HG02840 (cell line): ENCODE data around the gene MSRB3.

Source experiments
- ATAC-seq: cut with Tn5 transposase; IDR thresholded peaks from one replicate; pipeline ENCODE4 v1.9.1; 2021; ENCODE audit warnings: mild to moderate bottlenecking, moderate library complexity, moderate number of reproducible peaks; ENCODE audit not compliant: unreplicated experiment, low FRiP score

Gene MSRB3

DNA sequence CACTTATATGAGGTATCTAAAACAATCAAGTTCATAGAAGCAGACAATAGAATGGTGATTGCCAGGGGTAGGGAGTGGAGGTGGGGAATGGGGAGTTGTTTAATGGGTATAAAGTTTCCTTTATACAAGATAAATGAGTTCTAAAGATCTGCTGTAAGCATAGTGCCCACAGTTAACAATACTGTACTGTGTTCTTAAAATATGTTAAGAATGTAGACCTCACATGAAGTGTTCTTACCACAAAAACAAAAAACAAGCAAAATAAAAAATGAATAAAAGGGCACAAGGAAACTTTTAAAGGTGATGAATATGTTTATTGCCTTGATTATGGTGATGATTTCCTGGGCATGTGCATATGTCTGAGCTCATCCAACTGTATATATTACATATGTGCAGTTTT is 211.8 kb downstream of the MSRB3 start:
- no peak for ATAC-seq

DNA sequence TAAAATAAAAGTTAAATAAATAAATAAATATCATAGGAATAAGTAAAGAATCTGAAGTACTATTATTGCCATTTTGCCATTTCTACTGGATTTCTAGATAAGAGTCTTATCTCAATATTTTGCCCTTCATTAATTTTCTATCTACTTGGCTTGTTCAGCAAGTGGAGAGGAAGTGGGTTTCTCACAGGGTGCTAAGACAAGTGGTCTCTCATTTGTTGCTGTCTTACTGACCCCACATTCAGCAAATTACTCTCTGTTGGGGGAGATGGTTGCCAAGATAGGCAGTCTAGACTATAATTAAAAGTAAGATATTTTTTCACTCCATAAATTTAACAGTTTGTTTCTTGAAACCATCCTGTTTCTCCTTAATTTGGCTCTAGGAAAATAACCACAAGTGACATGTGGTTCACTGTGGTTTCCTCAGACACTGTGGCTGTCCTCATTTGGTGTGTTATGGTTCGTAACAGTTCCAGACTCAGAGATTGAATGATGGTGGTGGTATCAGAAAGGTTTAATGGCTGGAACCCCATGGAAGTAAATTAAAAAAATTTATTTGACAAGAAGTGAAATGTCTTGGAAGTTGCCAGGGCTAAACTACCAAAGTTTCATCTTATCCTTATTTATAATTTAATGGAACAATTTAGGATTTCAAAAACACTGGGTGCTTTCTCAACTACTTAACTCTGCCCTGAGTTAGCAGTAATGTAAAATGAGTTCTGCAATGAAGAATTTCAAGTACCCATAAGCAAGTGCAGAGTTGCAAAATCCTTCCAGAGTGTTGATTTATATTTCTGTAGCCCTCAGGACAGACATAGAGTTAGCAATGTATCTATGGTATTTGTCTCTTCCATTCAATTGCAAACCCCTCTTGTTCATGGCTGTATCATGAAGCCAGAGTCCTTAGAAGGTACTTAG is 214.8 kb downstream of the MSRB3 start:
- no peak for ATAC-seq

DNA sequence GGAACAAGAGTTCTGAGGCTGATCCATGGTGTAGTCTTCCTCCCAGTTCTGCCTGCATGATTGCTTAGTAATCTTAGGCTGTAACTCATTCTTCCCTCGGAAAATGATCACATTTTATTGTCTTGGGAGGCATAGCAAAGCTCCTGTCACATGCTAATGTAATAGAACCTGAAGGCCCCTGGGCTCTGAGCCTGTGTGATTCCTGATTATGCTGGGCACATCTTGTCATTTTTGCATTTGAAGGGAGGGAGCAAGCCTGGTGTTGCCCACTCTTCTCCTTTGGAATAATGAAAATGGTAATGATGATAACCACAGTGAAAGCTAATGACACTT is 215.4 kb downstream of the MSRB3 start:
- ATAC-seq: no peak

DNA sequence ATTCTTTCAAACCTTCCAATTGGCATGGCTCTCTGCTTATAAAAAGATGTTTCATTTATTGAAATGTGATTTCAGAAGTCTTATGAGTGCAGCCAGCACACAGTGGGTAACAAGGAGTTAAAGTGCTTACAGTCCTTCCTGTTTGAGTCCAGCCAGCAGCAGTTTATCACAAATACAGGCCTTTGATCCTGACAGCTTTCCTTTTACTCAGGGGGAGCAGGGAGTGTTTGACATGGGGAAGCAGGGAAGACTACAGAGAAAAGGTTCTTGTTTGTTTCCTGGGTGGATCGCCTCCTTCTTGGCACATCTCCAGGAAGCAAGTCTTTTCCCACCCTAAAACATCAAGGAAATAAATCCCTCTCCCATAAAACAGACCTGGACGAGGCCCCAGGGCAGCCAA is 216.1 kb downstream of the MSRB3 start:
- no peak for ATAC-seq

DNA sequence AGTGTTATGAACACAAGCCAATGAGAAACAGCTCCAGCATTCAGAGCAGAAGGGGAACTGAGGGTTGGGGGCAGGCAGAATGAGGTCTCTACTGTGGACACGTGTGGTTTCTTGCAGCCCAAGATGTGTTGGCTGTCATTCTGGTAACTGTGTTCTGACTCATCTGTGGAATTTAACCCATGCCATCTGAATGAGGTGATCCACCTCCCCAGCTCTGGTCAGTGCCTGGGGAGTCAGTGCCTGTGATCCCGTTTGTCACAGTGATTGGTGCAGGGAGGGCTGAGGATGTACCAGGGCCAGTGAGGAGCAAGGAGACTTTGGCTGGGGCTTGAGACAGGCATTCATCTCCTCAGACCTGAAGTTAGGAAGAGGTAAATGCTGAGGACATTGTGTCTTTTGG is 216.8 kb downstream of the MSRB3 start:
- ATAC-seq: no peak

DNA sequence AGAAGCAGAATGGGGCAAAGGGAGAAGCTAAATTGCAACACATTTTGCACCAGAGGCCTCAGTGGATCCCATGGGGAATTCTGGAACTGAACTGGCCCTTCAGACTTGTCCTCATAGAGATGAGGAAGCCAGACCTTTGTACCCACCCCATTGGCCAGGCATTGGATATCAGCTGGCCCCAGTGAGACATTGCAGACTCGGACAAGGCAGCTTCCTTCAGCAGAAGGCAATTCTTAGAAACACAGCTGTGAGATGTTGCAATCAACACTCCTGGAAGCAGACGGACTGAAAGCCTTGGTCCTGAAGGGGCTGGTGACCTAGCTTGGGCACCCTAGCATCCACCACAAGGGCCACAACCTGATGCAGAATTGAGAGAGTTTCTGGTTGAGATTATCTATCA is 218.1 kb downstream of the MSRB3 start:
- no peak for ATAC-seq

DNA sequence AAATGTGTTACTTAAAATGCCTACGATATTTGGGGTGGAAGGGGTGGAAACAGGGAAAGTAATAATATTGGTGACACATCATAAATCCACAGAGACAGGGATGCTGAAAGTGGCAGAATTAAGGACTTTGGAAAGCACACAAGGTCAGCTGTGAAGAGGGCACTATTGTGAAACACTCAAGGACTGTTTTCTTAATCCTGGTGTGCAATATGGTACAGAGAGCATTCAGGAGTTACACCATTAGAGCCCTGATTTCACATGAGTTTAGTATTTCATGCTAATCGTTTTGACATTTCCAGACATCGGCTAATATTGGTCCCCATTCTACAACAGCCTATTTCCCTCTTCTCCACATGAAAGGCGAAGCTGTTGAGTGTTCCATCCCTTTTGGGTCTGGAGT is 219.2 kb downstream of the MSRB3 start:
- ATAC-seq: no peak

DNA sequence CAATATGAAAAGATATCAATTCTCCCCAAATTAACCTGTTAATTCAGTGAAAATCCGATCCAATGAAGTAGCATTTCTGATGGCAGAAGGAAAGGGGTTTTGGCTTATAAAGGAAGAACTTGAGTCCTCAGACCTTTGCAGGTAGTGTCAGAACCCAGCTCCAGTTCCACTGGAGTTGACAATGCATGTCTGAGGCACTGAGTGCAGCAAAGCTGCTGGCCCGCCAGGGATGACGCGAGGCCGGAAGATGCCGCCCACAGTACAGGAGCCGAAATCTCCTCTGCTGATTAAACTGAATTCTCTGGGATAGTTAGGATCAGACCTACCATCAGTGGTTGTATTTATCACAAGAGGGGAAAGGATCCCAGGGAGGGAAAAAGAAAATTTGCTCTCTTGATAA is 220.7 kb downstream of the MSRB3 start:
- ATAC-seq: no peak

DNA sequence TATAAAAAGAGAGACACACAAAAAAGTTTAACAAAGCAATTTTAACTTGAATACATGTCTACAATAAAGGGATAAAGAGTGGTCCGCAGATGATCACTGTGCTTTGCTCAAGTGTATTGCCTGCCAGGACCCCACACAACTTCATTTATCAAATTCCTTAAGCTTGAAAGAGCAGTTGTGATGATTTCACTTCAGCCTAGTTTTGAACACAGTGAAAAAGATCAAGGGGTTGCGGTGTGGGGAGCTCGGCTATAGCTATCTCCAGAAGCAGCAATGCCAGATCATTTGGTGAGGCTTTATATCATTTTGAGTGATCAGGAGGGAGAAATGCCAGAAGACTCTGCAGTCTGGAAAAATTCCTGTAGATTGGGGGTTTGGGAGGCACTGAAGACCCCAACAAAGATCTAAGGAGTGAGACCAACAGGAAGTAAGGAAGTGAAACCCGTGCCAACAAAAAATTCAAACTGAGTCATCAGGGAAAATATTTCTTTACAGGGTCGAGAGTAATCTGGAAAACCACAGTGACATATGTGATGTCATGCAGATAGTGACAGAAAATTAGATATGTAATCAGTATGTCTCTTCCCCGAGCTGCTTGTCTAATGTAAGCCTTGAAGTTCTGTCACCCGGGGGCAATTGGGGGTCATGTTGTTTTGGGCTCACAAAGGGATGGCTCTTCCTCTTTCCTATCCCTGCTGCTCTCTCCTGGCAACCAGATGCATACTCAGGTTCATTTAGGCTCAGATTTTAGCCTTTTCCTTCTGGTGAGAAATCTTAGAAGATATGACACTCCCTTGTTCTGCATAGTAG is 221.8 kb downstream of the MSRB3 start:
- no peak for ATAC-seq

DNA sequence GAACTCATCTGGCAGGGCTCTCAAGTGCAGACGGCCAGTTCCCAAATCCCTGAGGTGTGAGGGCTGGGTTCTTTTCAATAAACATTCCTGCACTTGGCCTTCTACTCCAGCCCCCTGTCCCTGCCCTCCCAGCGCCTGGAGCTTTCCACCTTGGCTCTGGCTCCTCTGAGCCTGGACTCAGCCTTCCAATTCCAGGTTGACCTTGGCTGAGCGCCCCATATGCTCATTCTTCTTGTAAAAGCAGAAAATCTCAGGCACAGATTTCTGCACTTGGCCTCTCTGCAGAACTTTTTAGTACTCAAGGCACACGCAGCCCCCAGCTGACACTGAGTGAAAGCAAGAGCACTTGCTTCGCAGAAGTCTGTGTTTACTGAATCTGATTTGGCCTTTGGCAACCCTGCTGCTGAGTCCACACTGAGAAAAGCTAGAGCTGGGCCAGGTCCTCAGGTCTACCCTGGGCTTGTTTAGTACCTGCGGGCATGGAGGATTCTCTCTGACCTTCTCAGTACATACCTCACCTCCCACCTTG is 222.7 kb downstream of the MSRB3 start:
- no peak for ATAC-seq

DNA sequence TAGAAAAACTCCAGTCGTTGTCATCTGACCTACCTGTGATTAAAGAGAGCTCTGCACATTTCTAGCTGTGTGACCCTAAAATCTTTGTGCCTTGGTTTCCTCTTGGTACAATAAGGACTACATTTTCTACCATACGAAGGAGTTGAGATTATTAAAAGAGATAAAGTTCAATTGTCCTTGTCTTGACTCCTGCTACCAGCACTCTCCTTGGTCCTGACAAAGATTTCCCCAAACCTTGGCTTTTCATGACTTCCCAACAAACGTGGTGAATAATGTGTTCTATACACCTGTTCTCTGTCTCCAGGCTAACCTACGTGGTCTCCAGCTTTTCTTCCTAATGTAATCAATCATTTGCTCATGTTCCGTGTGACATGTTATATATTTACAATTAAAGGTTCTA is 223.5 kb downstream of the MSRB3 start:
- no peak for ATAC-seq

DNA sequence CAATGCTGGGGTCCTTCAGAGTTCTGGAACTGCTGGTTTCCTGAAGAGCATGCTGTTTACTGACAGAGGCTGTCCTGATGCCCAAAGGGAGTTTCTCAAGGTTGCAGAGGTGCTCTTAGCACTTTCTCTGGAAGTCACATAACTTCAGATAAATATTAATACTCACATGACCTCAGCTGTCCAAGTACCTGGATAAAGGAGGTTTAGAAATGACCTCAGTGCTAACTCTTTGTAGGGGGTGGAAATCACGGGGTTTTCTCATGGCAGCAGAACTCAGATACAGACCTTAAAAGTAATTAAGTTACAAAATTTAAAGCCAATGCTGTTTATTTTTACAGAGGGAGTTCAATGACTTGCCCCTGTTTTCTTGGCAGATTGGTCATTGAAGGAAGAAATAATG is 225.9 kb downstream of the MSRB3 start:
- no peak for ATAC-seq

DNA sequence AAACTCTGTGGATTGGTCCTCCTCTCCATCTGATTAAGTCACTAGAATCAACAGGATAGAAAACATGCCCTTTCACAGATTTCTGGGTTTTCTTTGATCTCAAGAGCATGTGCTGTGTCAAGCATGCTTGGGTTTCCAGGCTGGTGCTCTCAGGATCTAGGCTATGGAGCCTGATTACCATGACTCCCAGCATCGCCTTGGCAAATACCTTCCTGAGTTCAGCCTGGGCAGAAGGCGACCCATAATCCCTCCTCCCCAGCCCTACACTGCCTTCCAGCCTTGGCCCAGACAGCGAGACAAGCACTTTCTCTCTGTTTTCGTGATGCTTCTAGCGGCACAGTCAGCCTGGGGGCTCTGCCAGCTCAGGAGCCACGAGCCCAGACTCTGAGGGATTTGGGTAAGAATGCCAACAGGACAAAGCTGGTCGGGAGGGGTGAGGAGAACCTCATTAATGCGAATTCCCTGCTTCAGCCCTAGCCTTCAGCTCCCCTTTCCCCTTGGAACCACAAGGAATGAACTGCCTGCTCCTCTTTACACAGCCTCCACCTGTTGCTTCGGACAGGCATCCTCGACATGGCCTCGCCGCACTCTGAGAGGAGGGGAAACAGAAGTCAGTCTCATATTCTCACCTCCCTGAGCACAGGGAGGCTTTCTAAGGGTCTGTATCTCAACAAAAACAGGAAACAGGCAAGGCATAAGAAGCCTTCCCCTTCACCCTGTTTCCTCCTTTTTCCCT is 227.1 kb downstream of the MSRB3 start:
- ATAC-seq: no peak

DNA sequence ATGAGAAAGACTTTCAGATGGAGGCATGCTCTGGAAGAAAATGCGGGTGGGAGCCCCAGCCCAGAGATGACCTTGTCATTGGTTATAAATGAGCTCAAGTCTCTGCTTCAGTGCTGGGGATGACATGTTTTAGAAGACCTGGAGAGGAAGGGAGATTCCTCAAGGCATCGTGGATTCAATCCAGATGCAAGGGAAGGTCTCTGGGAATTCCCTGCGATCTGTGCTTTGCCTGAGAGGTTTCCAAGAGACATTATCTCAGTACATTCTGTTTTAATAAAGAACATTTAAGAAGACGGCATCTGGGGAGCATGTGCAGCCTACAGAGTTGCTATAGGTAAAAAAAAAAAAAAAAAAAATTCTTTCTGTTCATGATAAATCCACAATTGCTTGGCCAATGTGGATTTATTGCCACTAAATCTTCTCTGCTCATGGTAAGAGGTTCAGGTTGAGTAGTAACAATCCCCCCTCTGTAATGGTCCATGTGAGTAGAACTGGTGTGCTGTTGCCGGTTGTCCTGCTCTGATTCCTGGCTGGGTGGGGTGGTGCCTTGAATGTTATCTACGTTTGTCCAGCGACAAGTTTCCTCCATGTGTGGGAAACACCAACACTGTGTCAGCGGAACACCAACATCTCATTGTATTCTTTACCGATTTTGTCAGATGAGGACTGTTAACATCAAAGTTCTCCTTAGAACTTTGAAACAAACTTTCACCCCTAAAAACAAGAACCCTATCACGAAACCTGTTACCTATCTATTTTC is 230.0 kb downstream of the MSRB3 start:
- ATAC-seq: no peak

DNA sequence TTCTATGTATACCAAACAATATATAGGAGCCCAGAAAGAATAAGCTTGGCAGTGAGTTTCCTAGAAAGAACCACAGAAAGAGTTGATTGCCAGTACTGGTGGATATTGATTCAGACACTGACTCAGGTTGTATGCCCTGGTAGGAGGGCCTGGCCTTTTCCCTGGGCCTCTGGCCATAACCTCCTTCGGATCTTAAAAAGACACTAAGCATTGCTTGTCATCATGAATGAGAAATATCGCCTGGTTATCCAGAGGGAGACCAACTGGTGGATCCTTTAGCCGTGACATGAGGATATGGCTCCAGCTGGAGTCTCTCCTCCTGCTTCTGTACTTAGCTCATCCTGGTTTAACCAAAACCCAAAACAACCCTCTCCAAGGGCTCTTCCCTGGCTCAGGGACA is 231.5 kb downstream of the MSRB3 start:
- ATAC-seq: no peak

DNA sequence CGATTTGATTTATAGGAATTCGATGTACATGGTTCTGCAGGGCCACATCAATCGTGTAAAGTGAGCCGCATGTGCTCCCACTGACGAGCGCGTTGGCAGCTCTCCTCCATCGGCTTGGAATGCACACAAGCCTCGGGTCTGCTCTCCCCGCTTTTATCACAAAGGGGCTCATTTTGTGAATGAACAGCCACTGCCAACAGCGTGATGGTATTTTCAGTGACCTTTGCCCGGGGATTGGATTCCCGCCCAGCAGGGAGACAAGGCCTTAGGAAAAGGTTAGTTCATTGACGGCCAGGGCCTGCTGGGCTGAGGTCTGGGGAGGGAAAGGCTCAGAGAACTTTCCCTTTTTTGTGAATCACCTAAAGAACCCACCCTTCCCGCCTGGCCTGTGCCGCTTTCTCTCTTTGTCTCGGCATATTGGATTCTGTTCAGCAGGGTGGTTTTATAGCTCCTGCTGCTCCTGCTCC is 232.1 kb downstream of the MSRB3 start:
- ATAC-seq: no peak

DNA sequence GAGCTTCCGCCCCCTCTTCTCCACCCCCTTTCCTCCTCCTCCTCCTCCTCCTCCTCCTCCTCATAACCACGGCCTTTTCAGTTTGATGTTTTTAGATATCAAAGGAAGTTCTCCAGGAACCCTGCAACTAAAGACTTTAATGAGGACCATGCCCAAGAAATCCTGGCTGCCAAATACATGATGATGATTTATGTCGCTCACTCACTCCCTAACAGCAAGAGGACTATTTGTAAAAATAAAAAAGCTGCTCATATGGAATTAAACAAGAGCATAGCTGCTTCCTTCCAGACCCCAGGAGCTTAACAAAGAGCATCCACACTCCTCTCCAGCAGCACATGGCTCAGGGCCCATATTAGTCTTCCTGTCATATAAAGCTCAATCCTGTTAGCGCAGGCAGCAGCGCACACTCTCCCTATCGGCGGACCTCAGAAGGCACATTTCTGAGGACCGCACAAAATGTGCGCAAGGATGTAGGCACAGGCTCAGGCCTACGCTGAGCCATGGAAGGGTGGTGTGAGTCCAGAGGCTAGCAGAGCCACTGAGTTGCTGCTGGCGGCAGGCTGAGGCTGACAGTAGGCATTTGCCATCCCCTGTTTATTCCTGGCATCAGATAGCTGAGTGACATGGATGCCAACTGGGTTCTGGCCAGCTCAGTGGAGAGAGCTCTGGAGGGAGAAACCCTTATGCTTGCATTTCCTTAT is 232.8 kb downstream of the MSRB3 start:
- ATAC-seq: no peak

DNA sequence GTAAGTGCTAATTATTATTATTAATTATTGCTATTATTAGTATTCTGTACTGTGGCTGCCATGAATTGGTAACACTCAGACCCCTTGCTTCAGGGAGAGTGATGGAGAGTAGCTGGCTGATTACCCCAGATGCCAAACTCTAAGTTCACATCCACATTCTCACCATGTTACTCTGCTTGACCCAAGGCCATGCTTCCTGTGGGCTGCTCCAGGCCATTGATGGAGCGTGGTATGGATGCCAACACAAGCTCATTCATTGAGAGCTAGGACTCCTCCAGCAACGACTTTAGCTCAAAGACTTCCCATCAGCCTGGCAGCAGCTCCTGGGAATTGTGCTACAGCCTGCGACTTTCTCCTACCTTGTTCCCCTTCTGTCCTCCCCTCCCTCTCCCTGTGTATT is 233.4 kb downstream of the MSRB3 start:
- ATAC-seq: no peak
